Suprapubic skin (tissue), 4 donors: ENCODE results near the gene HEBP1. TPM values are rescaled to one million over a fixed set of nuclear protein-coding genes. Genes with fewer than 3 reads are reported as not detected.

Experiments used
- DNase-seq, 2 donors: peaks; one replicate each; pipeline ENCODE4 v3.0.0-alpha.2; 2019; ENCODE audit warnings: low spot score in 2 of 2
- H3K27ac ChIP-seq: fragments of 200-600 bp; sonication (generic); one replicate; pipeline ENCODE4 v1.5.1; 2019
- H3K27me3 ChIP-seq: fragments of 200-600 bp; sonication (generic); one replicate; pipeline ENCODE4 v1.5.1; 2019
- H3K36me3 ChIP-seq: fragments of 200-600 bp; sonication (generic); one replicate; pipeline ENCODE4 v1.5.1; 2019
- H3K4me1 ChIP-seq: fragments of 200-600 bp; sonication (generic); one replicate; pipeline ENCODE4 v1.5.1; 2019
- H3K4me3 ChIP-seq: fragments of 200-600 bp; sonication (generic); one replicate; pipeline ENCODE4 v1.5.1; 2019; ENCODE audit warnings: mild to moderate bottlenecking
- H3K9me3 ChIP-seq: fragments of 200-600 bp; sonication (generic); one replicate; pipeline ENCODE4 v1.5.1; 2019
- CTCF ChIP-seq, 2 donors: fragments of 200-600 bp in 1 of 2; fragments of 450-650 bp in 1 of 2; sonication (generic) in 1 of 2; IDR thresholded peaks; one replicate each; pipeline ENCODE4 v1.5.1; 2016 to 2019; ENCODE audit warnings: antibody characterized with exemption in 2 of 2, mild to moderate bottlenecking in 1 of 2, moderate library complexity in 1 of 2
- EP300 ChIP-seq: sonication (generic); formaldehyde crosslinking; IDR thresholded peaks from one replicate; pipeline ENCODE4 v1.6.1; 2017; ENCODE audit warnings: antibody characterized with exemption
- POLR2A ChIP-seq, 2 donors: fragments of 450-650 bp; IDR thresholded peaks; one replicate each; pipeline ENCODE4 v1.6.1; 2017; ENCODE audit warnings: antibody characterized with exemption in 2 of 2, mild to moderate bottlenecking in 2 of 2, moderate library complexity in 2 of 2
- POLR2AphosphoS5 ChIP-seq, 3 donors: sonication (generic); formaldehyde crosslinking; IDR thresholded peaks; one replicate each; pipeline ENCODE4 v1.6.1; 2017; ENCODE audit warnings: antibody characterized with exemption in 3 of 3
- WGBS: methylation state at CpG from one replicate; pipeline ENCODE4 v1.1.5; 2018; 5-methylcytosine and 5-hydroxymethylcytosine counted together
- total RNA-seq, 4 donors: library from RNA; depleted of rRNA; stranded (reverse); fragments of >200 nt; gene quantifications; one replicate each; pipeline ENCODE4 v1.1.0, GENCODE V29; 2016

HEBP1 gene
- total RNA-seq, 4 donors from 2014 or later: 34.2 to 38.7 (median 36.2) TPM

- H3K27me3 ChIP-seq: no peaks in the 10 kb centered on the region
- TF ChIP-seq POLR2AphosphoS5 (IDR thresholded peaks at IDR 0.05) (no peak), POLR2A (IDR thresholded peaks at IDR 0.05) (no peak), CTCF (IDR thresholded peaks at IDR 0.05) (no peak), EP300 (no peak)
- peaks cover 8% of the 10 kb centered on the region for H3K4me1 ChIP-seq
- H3K9me3 ChIP-seq: no peaks in the 10 kb centered on the region
- no peaks in the 10 kb centered on the region for H3K36me3 ChIP-seq
- WGBS: 73% methylated on average over 9 of the region's 9 CpGs
- H3K27ac ChIP-seq: no peak overlapping the region
- no peak for DNase-seq
- no peak overlapping the region for H3K4me3 ChIP-seq
Measured at GRCh38 chr12:13030541-13031291, 30.7 kb upstream of the HEBP1 start.

GRCh38 chr12:13028825-13029570 lies 28.9 kb upstream of the HEBP1 start:
- Histone ChIP-seq H3K27ac (no peak overlapping the region), H3K27me3 (no peaks in the 10 kb centered on the region), H3K4me3 (no peak overlapping the region), H3K9me3 (no peaks in the 10 kb centered on the region), H3K4me1 (peaks cover 15% of the 10 kb centered on the region), H3K36me3 (no peaks in the 10 kb centered on the region)
- no peak for DNase-seq
- WGBS: 83% methylated on average over 4 of the region's 4 CpGs
- TF ChIP-seq CTCF (IDR thresholded peaks at IDR 0.05) (no peak), EP300 (no peak), POLR2A (IDR thresholded peaks at IDR 0.05) (no peak), POLR2AphosphoS5 (IDR thresholded peaks at IDR 0.05) (no peak)

- H3K27ac ChIP-seq: no peak overlapping the region
- TF ChIP-seq POLR2A (IDR thresholded peaks at IDR 0.05) (no peak), CTCF (IDR thresholded peaks at IDR 0.05) (no peak), POLR2AphosphoS5 (IDR thresholded peaks at IDR 0.05) (no peak), EP300 (no peak)
- H3K4me1 ChIP-seq: peaks cover 17% of the 10 kb centered on the region
- H3K36me3 ChIP-seq: no peaks in the 10 kb centered on the region
- H3K4me3 ChIP-seq: no peak overlapping the region
- DNase-seq: no peak
- H3K27me3 ChIP-seq: no peaks in the 10 kb centered on the region
- no peaks in the 10 kb centered on the region for H3K9me3 ChIP-seq
Measured at GRCh38 chr12:13027508-13027907, 27.4 kb upstream of the HEBP1 start.

- Histone ChIP-seq H3K9me3 (no peaks in the 10 kb centered on the region), H3K4me1 (peaks cover 17% of the 10 kb centered on the region), H3K27me3 (no peaks in the 10 kb centered on the region), H3K27ac (no peak overlapping the region), H3K4me3 (no peak overlapping the region), H3K36me3 (no peaks in the 10 kb centered on the region)
- TF ChIP-seq CTCF (IDR thresholded peaks at IDR 0.05) (no peak), POLR2A (IDR thresholded peaks at IDR 0.05) (no peak), EP300 (no peak), POLR2AphosphoS5 (IDR thresholded peaks at IDR 0.05) (no peak)
- WGBS: 73% methylated on average over 2 of the region's 2 CpGs
- no peak for DNase-seq
Measured at GRCh38 chr12:13027032-13027431, 27.0 kb upstream of the HEBP1 start.

- H3K27ac ChIP-seq: no peak overlapping the region
- DNase-seq: no peak
- H3K4me3 ChIP-seq: no peak overlapping the region
- WGBS: 31% methylated on average over 1 of the region's 1 CpG
- no peaks in the 10 kb centered on the region for H3K27me3 ChIP-seq
- TF ChIP-seq CTCF (IDR thresholded peaks at IDR 0.05) (no peak), EP300 (no peak), POLR2A (IDR thresholded peaks at IDR 0.05) (no peak), POLR2AphosphoS5 (IDR thresholded peaks at IDR 0.05) (no peak)
- H3K9me3 ChIP-seq: no peaks in the 10 kb centered on the region
- no peaks in the 10 kb centered on the region for H3K36me3 ChIP-seq
- peaks cover 17% of the 10 kb centered on the region for H3K4me1 ChIP-seq
Measured at GRCh38 chr12:13026286-13026685, 26.2 kb upstream of the HEBP1 start.
